IPS-18c (cell line): ENCODE measurements around the gene JADE1.

Experiments
- H3K4me3 ChIP-seq: 2 replicates; pipeline ENCODE4 v1.7.0; 2013; ENCODE audit warnings: low read depth, mild to moderate bottlenecking, low read length, moderate library complexity; ENCODE audit not compliant: insufficient read depth
- H3K9me3 ChIP-seq: one replicate; pipeline ENCODE4 v1.6.1; 2013; ENCODE audit warnings: mild to moderate bottlenecking, low read length, moderate library complexity; ENCODE audit not compliant: control insufficient read depth, insufficient read depth

The JADE1 gene

DNA sequence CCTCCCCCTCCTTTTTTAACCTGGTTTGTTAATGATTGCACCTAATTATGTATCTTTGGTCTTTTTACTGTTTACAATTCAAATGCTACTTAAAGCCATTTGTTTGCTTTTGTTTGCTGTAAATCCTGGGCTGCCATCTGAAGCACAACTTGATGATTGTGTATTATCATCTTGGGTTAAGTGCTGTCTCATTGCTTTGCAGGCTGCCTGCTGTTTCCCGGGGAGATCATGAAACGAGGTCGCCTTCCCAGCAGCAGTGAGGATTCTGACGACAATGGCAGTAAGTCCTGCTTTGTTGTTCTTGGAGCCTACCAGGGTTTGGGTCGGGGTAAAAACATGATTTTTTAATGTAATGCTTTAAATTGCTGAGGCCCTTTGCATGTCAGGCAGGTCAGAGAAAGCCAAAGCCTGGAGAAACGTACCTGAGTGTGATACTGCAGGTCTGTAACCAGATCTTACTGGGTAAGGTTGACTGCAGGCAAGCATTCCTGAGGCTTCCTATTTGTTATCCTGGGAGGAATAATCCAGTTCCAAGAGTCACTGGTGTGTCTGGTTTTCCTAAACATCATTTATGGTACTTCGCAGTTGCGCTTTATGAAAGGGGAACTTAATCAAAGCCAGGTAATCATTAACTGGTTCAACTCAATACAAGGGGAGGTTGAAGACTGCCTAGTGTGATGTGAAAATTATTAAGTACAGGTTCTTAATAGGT, 22.2 kb downstream of the JADE1 start:
- Histone ChIP-seq H3K4me3 (no peak overlapping the region), H3K9me3 (no peaks in the 10 kb centered on the region)

DNA sequence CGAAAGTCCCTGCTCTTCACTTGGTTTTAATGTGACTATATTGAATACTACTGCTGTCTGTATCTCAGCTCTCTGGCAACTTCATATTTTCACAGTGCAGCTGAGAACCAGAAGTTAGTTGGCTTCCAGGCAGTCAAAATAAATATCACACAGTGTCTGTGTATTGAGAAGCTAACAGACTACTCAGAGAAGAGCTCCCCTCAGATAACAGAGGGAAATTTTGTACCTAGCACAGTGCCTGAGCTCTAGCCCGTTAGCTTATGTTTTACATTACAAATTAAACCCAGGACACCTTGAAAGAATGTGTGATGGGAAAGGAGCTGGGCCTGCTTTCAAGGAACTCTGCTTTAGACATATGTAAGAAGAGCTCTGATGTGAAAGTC, 22.7 kb downstream of the JADE1 start:
- Histone ChIP-seq H3K4me3 (no peak overlapping the region), H3K9me3 (no peaks in the 10 kb centered on the region)

DNA sequence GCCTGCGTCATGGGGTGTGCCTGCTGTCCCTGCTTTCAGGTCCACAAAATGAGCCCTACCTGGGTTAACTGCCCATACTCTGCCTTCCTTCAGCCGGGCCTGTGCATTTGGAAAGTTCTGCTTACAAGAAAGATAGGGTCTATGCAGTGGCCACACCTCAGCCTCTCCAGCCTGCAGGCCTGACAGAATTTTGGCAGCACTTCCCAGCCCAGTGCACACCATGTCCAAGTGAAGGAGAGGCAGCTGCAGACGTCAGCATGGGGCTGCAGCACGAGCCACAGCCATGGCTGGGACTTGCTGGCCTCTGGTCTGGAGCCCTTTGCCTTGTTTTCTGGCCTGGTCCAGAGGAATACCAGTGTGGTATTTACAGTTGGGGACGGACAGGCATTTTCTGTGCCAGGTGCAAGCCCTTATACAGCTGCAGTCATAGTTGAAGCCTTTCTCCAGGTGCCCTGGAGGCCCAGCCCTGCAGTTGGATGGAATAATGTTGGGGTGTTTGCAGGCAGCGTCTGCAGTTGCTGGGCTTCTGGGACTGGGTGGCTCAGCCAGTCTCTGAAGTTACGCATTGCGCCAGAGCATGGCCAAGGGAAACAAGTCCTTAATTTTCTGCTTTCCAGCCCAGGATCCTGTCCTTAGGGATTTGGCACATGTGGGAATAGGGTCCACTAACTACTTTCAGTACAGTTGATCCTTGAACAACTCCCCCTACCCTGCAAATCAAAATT, 26.2 kb downstream of the JADE1 start:
- Histone ChIP-seq H3K9me3 (no peaks in the 10 kb centered on the region), H3K4me3 (no peak overlapping the region)

DNA sequence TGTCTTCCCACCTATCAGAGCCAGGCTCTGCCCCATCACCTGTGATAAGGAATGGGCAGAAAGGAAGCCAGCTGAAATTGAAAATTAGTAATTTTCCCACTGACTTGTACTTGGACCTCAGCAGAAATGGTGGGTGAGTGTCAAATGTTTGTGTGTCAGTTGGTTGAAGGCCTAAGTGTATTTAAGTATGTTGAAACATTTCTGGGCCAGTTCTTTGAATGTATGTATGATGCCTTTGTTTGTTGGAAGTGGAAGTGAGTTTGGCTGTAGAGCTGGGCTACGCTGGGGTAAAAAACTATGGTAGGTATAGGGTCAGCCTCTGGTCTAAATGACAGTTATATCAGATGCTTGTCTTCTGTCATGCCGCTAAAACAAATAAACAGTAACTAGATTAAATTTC, 27.7 kb downstream of the JADE1 start:
- no peak overlapping the region for H3K4me3 ChIP-seq
- no peaks in the 10 kb centered on the region for H3K9me3 ChIP-seq

DNA sequence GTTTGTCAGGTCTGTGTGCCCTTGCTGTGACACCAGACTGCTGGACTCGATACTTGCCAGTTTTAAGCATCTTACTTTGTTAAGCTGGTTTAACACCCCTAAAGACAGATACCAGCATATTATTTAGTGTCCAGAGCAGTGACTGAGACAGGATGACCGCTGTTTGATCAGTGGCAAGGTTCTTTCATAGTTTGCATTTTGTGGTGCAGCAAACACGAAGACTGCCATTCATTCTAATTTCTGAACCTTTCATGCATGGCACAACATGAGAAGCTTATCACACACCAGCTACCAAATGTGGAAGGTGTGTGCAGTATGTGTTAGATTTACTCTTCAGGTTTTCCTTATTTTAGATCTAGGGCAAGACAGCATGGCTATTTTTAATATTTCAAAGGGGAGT, 28.2 kb downstream of the JADE1 start:
- Histone ChIP-seq H3K4me3 (no peak overlapping the region), H3K9me3 (no peaks in the 10 kb centered on the region)

DNA sequence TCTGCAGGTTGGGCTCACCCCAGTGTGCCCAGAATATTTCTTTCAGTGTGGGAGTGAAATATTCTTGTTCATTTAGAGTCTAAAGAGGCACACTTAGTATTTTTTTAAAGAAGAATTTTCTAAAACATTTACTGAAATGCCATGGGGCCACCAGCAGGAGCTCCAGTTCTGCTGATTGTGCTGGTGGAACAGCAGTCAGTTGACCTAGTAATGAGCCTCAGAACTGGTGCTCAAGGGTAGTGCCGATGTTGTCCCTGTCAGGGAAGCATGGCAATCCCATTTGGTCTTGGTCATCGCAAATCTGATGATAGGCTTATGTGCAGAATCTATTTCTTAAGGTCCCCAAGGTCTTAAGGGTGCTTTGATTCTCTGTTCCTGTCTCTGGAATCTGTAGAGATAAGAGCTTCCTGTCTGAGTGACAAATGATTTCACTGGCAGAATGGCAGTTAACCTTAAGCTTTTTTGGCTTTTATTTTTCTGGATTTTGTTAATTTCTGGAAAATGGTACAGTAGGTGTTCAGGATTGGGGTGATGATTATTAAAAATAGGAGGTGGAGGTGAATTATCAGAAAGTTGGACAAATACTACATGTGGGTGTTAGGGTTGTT, 31.3 kb downstream of the JADE1 start:
- Histone ChIP-seq H3K9me3 (no peaks in the 10 kb centered on the region), H3K4me3 (no peak overlapping the region)

DNA sequence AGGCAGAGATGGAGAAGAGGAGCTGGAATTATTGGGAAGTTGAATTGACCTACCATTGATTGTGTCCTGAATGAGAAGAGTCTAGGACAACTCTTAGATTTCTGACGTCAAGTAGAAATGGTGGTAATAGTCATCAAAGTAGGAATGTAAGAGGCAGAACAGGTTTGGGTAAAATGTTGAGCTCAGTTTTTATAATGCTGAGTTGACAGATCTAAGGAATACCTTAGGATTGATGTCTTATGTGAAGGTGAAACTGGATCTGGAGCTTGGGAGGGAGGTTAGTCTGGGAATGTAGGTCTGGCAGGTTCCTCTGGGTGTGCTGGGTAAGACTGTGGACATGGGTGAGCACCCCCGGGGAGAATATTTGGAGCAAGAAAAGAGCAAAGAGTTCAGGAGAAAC, 31.9 kb downstream of the JADE1 start:
- Histone ChIP-seq H3K4me3 (no peak overlapping the region), H3K9me3 (no peaks in the 10 kb centered on the region)

DNA sequence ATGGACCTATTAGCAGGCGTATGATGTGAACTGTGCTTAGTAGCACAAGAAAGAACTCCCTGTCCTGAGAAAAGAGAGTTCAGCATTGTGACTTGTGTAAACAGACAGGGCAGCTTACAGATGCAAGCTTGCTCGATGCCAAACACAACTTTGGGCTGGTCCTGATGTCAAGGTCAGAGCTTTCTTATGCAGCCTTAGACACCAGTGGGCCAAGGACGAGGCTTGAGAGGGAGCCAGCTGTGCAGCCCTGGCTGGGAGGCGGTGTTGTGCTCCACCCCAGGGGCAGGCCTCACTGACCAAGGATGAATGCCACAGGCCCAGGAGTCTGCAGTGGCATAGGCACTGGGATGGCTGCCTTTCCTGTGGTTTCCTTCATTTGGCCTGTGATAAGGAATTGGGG, 35.4 kb downstream of the JADE1 start:
- Histone ChIP-seq H3K9me3 (no peaks in the 10 kb centered on the region), H3K4me3 (no peak overlapping the region)

DNA sequence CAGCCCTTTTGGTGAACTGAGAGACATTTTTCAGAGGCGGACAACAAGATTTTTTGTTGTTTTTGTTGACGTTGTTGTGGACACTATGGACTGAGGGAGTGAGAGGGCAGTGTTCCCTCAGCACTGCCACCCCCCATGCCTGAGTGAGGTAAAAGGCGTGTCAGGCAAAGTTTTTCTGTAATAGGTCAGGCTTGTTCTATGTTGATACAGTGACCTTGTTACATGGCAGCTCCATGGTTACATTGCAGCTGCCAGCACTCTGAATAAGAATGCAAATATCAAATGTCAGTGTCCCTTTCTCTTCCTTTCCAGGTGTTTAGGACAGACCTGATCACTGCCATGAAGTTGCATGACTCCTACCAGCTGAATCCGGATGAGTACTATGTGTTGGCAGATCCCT, 36.6 kb downstream of the JADE1 start:
- Histone ChIP-seq H3K9me3 (no peaks in the 10 kb centered on the region), H3K4me3 (no peak overlapping the region)

DNA sequence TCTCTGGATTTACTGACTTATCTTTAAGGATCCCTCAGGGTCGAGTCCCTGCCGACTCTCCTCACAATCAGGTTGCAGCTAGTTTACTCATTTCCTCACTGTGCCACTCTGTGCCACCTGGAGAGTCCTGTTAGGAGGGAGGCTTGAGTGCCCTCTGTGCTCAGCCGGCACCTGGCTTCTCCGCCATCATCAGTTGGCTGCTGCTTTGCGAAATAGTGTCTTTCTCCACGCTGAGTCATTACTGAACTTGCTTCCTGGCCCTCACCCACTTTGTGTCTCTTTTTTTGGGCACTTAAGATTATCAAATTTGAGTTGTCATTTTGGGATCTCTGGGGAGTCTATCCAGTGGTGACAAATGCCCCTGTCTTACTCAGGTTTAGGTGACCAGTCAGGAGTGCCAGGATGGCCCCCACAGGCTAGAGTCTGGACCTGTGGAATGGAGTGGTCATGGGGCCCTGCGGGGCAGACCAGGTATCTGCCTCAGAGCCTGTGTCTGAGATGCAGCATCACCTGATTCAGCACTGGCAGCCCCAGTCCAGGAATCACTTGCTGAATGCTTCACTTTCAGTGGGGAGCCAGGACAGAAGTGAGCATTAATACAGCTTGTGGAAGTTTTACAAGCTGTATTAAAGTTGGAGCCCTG, 37.7 kb downstream of the JADE1 start:
- Histone ChIP-seq H3K9me3 (no peaks in the 10 kb centered on the region), H3K4me3 (no peak overlapping the region)

DNA sequence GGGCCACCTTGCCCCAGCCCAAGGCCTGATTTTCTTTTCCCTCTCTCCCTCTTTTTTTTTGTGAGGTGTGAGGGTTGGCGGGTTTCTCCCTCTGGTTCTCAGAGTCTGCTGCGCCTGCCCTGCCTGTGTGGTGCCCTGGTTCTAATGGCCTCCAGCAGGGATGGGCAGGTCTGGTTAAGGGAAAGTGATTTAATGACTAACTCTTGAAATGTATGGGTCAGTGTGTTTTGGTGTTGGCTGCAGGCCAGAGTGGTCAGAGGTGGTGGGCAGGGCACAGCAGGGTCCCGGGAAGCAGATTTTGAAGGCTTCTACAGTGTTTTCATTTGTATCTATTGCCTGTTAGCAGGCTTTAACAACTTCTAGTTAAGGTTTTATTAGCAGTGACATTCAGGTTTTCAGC, 39.0 kb downstream of the JADE1 start:
- H3K4me3 ChIP-seq, result no peak overlapping the region

DNA sequence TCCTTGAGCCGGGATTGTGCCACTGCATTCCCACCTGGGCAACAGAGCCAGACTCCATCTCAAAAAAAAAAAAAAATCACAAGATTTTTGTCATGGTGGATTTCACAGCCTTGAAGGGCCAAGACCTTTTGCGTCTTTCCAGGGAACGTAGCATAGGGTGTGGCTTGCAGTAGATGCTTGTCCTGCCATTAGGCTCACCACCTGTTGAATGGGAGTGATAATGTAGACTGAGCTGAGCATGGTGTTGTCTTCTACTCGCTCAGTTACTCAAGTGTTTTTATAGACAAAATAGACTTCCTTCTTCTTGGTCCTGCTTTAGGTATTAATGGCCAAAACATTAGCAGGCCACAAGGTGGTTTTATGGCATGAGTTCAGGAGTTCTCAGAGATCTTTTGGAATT, 40.8 kb downstream of the JADE1 start:
- H3K9me3 ChIP-seq, result no peaks in the 10 kb centered on the region
- no peak overlapping the region for H3K4me3 ChIP-seq

More for the DNA sequence above, 39.0 kb downstream of the JADE1 start:
- no peaks in the 10 kb centered on the region for H3K9me3 ChIP-seq

DNA sequence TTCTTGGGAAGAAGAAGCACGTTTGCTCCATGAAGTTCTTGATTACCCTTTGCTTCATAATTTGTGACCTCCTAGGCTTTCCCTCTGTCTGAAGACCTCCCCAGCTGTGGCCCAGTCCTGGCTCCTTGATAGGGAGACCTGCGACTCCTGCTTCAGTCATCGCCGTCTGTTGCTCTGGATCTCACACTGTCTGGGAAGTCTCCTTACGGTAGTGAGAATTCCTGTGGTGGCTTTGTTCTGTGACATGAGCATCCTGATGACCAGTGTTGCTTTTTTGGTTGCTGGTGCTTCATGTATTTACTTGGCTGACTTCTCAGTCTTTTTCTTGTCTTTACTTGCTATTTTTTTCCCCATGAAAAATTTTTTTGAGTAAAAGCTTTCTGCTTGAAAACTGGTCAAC, 44.2 kb downstream of the JADE1 start:
- Histone ChIP-seq H3K9me3 (no peaks in the 10 kb centered on the region), H3K4me3 (no peak overlapping the region)

DNA sequence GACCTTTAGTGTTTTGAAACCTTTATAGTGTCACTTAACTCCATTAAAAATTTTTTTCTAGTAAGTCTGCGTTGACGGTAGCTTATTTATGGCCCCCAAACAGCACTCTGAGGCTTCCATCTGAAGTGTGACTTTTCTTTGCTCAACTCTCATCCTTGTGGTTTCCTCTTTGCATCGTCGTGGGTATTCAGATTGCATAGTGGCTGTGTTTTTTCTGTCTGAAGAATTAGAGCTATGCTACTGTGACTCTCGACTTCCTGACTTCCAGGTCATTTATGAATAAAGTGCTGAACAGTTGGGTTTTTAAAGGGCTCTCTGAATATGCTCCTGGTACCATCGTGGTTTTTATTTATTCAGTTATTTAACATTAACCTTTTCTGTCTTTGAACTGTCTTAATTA, 44.9 kb downstream of the JADE1 start:
- Histone ChIP-seq H3K9me3 (no peaks in the 10 kb centered on the region), H3K4me3 (no peak overlapping the region)

DNA sequence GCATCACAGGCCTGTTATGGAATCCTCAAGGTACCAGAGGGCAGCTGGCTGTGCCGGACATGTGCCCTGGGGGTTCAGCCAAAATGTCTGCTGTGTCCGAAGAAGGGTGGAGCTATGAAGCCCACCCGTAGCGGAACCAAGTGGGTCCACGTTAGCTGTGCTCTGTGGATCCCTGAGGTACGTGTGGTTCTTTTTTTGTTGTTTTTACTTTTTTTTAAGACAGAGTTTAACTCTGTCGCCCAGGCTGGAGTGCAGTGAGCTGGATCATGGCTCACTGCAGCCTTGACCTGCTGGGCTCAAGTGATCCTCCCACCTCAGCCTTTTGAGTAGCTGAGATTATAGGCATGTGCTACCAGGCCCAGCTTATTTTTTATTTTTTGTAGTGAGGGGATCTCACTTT, 46.1 kb downstream of the JADE1 start:
- no peak overlapping the region for H3K4me3 ChIP-seq

DNA sequence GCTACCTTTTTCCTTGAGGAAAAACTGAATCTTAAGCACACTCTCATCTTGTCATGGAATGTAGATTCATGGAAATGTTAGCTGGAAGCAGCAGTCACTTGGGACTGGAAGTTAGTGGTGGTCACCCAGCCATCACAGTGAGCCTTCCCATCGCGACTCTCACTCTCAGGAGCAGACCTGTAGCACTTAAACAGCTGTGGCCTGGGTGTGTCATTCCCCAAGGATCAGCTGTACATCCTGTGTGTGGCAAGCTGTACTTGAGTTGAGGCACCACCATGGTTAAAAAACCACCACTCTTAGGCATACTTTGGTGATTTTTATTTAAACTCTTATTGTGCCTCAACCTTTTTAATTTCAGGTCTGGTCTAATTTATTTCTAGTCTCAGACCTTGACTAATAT, 46.7 kb downstream of the JADE1 start:
- no peaks in the 10 kb centered on the region for H3K9me3 ChIP-seq
- no peak overlapping the region for H3K4me3 ChIP-seq

More for the DNA sequence above, 46.1 kb downstream of the JADE1 start:
- H3K9me3 ChIP-seq, result no peaks in the 10 kb centered on the region

DNA sequence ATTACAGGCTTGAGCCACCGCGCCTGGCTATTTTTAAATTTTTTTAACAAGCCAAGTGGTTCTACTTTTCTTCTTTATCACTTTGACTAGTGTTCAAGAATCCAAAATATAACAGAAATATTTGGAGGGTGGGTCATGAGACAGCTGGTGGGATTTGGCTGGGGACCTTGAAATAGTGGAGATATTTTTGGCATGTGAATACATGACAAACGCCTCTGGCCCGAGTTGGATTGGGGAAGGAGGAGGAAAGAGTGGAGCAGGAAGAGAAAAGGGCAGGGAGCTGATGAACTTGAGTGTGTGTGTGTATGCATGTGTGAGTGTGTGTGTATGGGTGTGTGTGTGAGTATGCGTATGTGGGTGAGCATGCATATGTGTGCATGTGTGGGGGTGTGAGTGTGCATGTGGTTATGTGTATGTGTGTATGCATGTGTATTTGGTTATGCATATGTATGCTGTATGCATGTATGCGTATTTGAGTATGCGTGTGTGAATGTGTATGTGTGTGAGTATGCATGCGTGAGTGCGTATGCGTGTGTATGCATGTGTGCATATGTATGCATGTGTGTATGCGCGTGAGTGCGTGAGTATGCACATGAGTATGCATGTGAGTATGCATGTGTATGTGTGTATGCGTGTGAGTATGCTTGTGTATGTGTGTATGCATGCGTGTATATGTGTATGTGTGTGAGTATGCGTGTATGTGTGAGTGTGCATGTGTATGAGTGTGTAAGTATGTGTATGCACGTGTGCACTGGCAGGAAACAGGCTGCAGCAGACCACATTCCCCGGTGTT, 49.6 kb downstream of the JADE1 start:
- H3K4me3 ChIP-seq, result no peak overlapping the region
- H3K9me3 ChIP-seq, result no peaks in the 10 kb centered on the region
